HL-60 (cell line): ENCODE results near the gene L3MBTL3.

ENCODE experiments used
- DNase-seq, 2 experiments: peaks; one replicate each; pipeline ENCODE4 v3.0.0-alpha.2; 2010 to 2020; ENCODE audit warnings: low read depth in 1 of 2, low spot score in 1 of 2
- H3K27ac ChIP-seq: fragments of 250-450 bp; sonication (Bioruptor Pico); replicated peaks from 2 replicates; pipeline ENCODE4 v1.5.1; 2020; ENCODE audit warnings: mild to moderate bottlenecking, moderate library complexity
- H3K27me3 ChIP-seq: fragments of 250-450 bp; sonication (Bioruptor Pico); 2 replicates; pipeline ENCODE4 v1.5.1; 2021; ENCODE audit warnings: mild to moderate bottlenecking, moderate library complexity; ENCODE audit not compliant: insufficient read depth, poor library complexity, severe bottlenecking
- H3K4me3 ChIP-seq: replicated peaks from 2 replicates; pipeline ENCODE4 v1.5.1; 2011; ENCODE audit warnings: mild to moderate bottlenecking, control low read depth, low read length; ENCODE audit not compliant: insufficient read depth
- GABPA ChIP-seq: IDR thresholded peaks from 2 replicates; pipeline ENCODE4 v1.6.1; 2012; ENCODE audit warnings: low read depth
- POLR2AphosphoS5 ChIP-seq: IDR thresholded peaks from 2 replicates; pipeline ENCODE4 v1.6.1; 2012; ENCODE audit warnings: low read depth
- SPI1 ChIP-seq: IDR thresholded peaks from 2 replicates; pipeline ENCODE4 v1.6.1; 2012; ENCODE audit warnings: low read depth, mild to moderate bottlenecking, borderline replicate concordance
- TF ChIP-seq, protein P1 (sequence below): IDR thresholded peaks from one replicate; pipeline ENCODE4 v1.5.1; 2011; ENCODE audit warnings: low read length, control low read depth, inconsistent platforms; ENCODE audit not compliant: insufficient read depth
- TF ChIP-seq, protein P2 (sequence below): IDR thresholded peaks from 2 replicates; pipeline ENCODE4 v1.6.1; 2012; ENCODE audit warnings: low read depth; ENCODE audit not compliant: insufficient replicate concordance

L3MBTL3 gene

DNA sequence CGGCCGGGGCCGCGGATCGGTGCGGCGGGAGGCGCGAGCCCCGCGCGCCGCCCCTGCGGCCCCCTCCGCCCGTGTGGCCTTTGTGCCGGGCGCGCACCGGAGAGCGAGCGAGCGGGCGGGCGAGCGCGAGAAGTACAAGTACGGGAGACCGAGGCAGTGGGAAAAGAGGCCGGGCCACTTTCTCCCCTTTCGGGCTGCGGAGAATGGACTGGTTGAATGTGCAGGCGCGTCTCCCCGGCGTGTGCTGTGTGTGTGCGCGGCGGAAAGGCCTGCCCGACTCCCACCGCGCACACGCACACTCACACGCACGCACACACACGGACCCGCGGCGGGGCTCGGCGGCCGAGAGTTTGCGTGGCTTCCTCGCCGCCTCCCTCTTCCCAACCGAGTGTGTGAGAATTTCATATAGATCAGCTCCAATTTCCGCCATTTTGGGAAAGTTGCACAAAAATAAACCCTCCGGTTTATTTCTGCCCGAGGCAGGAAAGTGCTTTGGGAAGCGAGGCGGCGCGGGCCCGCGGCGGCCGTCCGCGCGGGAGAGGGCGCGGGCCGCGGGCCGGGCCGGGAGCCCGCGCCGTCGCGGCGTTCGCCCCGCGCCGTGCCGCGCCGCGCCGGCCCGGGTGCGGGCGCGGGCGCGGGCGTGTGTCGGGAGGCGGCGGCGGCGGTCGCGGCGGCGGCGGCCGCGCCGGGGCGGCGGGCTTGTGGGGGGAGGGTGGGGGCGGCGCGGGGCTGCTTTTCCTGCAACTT, 1.1 kb downstream of the L3MBTL3 start:
- Histone ChIP-seq H3K27me3 (no peaks in the 10 kb centered on the region), H3K4me3 (peak overlapping the region; percentile 83), H3K27ac (peak overlapping the region; percentile 70)
- DNase-seq, result peak; percentile 10 to 29
- TF ChIP-seq GABPA, result no peak
- TF ChIP-seq SPI1, result no peak
- TF ChIP-seq POLR2AphosphoS5, result no peak
- TF ChIP-seq, protein P1, sequence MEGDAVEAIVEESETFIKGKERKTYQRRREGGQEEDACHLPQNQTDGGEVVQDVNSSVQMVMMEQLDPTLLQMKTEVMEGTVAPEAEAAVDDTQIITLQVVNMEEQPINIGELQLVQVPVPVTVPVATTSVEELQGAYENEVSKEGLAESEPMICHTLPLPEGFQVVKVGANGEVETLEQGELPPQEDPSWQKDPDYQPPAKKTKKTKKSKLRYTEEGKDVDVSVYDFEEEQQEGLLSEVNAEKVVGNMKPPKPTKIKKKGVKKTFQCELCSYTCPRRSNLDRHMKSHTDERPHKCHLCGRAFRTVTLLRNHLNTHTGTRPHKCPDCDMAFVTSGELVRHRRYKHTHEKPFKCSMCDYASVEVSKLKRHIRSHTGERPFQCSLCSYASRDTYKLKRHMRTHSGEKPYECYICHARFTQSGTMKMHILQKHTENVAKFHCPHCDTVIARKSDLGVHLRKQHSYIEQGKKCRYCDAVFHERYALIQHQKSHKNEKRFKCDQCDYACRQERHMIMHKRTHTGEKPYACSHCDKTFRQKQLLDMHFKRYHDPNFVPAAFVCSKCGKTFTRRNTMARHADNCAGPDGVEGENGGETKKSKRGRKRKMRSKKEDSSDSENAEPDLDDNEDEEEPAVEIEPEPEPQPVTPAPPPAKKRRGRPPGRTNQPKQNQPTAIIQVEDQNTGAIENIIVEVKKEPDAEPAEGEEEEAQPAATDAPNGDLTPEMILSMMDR, result no peak
- TF ChIP-seq, protein P2, sequence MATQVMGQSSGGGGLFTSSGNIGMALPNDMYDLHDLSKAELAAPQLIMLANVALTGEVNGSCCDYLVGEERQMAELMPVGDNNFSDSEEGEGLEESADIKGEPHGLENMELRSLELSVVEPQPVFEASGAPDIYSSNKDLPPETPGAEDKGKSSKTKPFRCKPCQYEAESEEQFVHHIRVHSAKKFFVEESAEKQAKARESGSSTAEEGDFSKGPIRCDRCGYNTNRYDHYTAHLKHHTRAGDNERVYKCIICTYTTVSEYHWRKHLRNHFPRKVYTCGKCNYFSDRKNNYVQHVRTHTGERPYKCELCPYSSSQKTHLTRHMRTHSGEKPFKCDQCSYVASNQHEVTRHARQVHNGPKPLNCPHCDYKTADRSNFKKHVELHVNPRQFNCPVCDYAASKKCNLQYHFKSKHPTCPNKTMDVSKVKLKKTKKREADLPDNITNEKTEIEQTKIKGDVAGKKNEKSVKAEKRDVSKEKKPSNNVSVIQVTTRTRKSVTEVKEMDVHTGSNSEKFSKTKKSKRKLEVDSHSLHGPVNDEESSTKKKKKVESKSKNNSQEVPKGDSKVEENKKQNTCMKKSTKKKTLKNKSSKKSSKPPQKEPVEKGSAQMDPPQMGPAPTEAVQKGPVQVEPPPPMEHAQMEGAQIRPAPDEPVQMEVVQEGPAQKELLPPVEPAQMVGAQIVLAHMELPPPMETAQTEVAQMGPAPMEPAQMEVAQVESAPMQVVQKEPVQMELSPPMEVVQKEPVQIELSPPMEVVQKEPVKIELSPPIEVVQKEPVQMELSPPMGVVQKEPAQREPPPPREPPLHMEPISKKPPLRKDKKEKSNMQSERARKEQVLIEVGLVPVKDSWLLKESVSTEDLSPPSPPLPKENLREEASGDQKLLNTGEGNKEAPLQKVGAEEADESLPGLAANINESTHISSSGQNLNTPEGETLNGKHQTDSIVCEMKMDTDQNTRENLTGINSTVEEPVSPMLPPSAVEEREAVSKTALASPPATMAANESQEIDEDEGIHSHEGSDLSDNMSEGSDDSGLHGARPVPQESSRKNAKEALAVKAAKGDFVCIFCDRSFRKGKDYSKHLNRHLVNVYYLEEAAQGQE, result no peak

DNA sequence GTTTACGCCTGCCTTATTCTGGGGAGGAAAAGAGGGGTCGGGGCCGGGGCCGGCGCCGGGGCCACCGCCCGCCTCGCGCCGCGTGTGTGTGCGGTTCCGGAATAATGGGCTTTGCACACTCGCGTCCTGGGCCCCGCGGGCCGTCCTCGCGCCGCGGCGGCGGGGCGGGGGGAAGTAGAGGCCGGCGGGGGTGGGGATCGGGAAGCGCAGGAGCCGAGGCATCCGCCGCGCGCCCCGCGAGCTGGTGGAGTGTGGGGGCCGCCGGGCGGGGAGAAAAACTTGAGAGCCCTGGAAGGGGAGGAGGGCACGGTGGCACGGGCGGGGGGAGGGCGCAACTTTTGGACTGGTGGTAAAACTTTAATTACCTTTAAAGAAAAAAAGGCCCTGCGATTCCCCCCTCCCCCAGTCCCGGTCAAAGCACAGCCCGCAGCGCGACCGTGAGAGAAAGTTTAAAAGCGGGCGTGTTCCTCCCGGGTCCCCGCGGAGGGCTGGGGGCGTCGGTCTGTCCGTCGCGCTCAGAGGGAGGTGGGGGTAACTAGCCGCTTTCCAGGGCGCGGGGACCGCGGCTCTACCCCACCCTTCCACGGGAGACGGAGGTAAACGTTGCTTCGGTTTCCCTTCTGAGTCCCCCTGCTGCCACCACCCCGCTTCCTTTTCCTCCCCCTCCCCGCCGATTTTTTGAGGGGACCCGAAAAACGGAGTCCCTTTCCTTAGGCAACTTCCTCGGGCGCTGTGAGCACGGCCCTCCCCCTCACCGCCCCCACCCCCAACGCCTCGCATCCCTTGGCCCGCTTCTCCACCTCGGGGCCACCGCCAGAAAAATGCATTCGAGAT, 1.9 kb downstream of the L3MBTL3 start:
- DNase-seq, result peak; percentile 9 to 38
- Histone ChIP-seq H3K27me3 (no peaks in the 10 kb centered on the region), H3K4me3 (peak overlapping the region; percentile 77), H3K27ac (peak overlapping the region; percentile 49)
- TF ChIP-seq, protein P1, result no peak
- TF ChIP-seq SPI1, result no peak
- TF ChIP-seq GABPA, result no peak
- TF ChIP-seq POLR2AphosphoS5, result no peak
- TF ChIP-seq, protein P2, result no peak

DNA sequence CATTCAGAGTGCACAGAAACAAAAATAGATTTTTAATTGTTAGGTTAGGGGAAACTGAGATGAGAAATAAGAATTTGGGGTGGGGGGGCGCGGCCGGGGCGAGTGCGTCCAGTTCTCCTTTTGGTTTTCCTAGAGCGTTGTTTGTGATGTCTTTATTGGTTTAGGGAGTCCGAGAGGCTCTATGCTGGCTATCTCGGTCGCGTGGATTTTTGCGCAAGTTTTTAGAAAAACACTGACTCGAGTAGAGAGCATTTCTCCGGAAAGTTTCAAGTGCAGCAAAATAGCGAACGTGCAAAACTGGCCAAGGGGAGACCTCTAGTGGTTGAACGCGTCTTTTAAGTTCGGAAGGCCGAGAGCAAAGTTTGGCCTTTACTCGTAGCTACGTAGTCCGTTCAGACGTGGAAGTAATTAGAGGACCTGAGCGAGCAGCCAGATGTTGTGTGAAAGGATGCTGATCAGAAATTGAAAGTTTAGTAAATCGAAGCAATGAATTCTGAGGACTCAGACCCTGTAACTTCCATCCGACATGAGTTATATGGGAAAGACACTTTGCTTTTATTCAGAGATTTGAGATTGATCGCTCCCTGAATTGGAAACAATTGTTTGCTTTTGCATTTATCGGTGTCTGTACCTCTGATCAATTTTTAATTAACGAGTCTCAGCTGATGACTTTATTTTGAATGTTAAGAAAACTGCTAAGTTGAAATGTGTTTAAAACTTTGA, 2.7 kb downstream of the L3MBTL3 start:
- no peaks in the 10 kb centered on the region for H3K27me3 ChIP-seq
- H3K4me3 ChIP-seq, result peak overlapping the region; percentile 77
- H3K27ac ChIP-seq, result no peak overlapping the region
- TF ChIP-seq, protein P1, result peak; percentile 63
- no peak for TF ChIP-seq SPI1
- peak; percentile 80 to 87 for DNase-seq
